ENCODE data around the gene KCNH5.

DNA sequence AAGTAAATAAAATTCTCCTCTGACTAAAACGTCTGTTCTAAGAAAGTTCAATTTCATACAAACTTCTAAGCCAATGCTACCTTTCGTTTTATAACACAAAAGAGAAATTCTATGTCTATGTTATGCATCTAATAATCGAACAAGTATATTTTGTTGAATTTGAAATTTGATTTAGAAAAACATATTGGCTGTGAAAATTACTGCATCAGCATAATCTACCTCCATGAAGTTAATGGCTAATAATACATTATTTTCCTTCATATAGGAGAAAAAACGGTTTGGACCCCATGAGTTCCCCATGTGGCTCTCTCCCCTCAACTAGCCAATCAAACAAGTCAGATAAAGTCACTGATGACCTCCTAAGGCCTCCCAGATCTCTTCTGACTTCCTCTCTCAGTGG, 106.5 kb downstream of the KCNH5 start:
- TF ChIP-seq EP300 (IDR thresholded peaks at IDR 0.05; ENCODE audit: borderline replicate concordance in 1 of 2, low read depth in 1 of 2, low read length in 1 of 2) (no peak), TEAD4 (IDR thresholded peaks at IDR 0.05; ENCODE audit: borderline replicate concordance, insufficient read depth) (no peak), POLR2AphosphoS5 (IDR thresholded peaks at IDR 0.05; ENCODE audit: low read depth, low read length) (no peak), TAF1 (IDR thresholded peaks at IDR 0.05; ENCODE audit: borderline replicate concordance, low read depth, low read length) (no peak), FOSL2 (IDR thresholded peaks at IDR 0.05; ENCODE audit: borderline replicate concordance, low read depth) (no peak), RAD21 (IDR thresholded peaks at IDR 0.05; ENCODE audit: low read length) (no peak), SIN3A (IDR thresholded peaks at IDR 0.05; ENCODE audit: borderline replicate concordance, low read depth, low read length) (no peak), GATA2 (CRISPR knock-in tag; IDR thresholded peaks at IDR 0.05) (no peak), FOXJ3 (CRISPR knock-in tag; IDR thresholded peaks at IDR 0.05) (no peak), GABPA (IDR thresholded peaks at IDR 0.05; ENCODE audit: low read depth) (no peak), SMC3 (IDR thresholded peaks at IDR 0.05; ENCODE audit: low read depth, low read length) (no peak)
- TF ChIP-seq, protein P1, sequence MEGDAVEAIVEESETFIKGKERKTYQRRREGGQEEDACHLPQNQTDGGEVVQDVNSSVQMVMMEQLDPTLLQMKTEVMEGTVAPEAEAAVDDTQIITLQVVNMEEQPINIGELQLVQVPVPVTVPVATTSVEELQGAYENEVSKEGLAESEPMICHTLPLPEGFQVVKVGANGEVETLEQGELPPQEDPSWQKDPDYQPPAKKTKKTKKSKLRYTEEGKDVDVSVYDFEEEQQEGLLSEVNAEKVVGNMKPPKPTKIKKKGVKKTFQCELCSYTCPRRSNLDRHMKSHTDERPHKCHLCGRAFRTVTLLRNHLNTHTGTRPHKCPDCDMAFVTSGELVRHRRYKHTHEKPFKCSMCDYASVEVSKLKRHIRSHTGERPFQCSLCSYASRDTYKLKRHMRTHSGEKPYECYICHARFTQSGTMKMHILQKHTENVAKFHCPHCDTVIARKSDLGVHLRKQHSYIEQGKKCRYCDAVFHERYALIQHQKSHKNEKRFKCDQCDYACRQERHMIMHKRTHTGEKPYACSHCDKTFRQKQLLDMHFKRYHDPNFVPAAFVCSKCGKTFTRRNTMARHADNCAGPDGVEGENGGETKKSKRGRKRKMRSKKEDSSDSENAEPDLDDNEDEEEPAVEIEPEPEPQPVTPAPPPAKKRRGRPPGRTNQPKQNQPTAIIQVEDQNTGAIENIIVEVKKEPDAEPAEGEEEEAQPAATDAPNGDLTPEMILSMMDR (IDR thresholded peaks at IDR 0.05) = no peak
- TF ChIP-seq, protein P2, sequence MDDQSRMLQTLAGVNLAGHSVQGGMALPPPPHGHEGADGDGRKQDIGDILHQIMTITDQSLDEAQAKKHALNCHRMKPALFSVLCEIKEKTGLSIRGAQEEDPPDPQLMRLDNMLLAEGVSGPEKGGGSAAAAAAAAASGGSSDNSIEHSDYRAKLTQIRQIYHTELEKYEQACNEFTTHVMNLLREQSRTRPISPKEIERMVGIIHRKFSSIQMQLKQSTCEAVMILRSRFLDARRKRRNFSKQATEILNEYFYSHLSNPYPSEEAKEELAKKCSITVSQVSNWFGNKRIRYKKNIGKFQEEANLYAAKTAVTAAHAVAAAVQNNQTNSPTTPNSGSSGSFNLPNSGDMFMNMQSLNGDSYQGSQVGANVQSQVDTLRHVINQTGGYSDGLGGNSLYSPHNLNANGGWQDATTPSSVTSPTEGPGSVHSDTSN (IDR thresholded peaks at IDR 0.05) = no peak

All from SK-N-SH (cell line).